ENCODE data around the gene RHOH.

RHOH gene

GRCh38 chr4:40160258-40160657 is 36.6 kb upstream of the RHOH start:
- POLR2A ChIA-PET: no interaction called here
- TF ChIP-seq SP1 (IDR thresholded peaks at IDR 0.05): no peak
- no peak for TF ChIP-seq ELF4 (IDR thresholded peaks at IDR 0.05)
- DNase-seq (ENCODE audit: extremely low spot score): no peak
- CTCF ChIA-PET: no interaction called here

GRCh38 chr4:40164459-40164858 is 32.4 kb upstream of the RHOH start:
- POLR2A ChIA-PET: no interaction called here
- CTCF ChIA-PET: no interaction called here
- no peak for TF ChIP-seq LEF1 (IDR thresholded peaks at IDR 0.05; ENCODE audit: borderline replicate concordance)
- TF ChIP-seq NFRKB (IDR thresholded peaks at IDR 0.05): no peak
- no peak for TF ChIP-seq FOXM1 (IDR thresholded peaks at IDR 0.05; ENCODE audit: borderline replicate concordance)
- TF ChIP-seq FOXK2 (IDR thresholded peaks at IDR 0.05): no peak
- no peak for TF ChIP-seq BHLHE40 (IDR thresholded peaks at IDR 0.05; ENCODE audit: borderline replicate concordance)
- no peak for TF ChIP-seq ZNF384 (IDR thresholded peaks at IDR 0.05)
- no peak for TF ChIP-seq CTBP1 (IDR thresholded peaks at IDR 0.05; ENCODE audit: borderline replicate concordance)
- no peak for TF ChIP-seq ARNT (IDR thresholded peaks at IDR 0.05)
- TF ChIP-seq PKNOX1 (IDR thresholded peaks at IDR 0.05): no peak
- no peak for TF ChIP-seq ELF4 (IDR thresholded peaks at IDR 0.05)
- TF ChIP-seq TARDBP (IDR thresholded peaks at IDR 0.05): no peak
- TF ChIP-seq FOXA1 (IDR thresholded peaks at IDR 0.05): no peak
- no peak for TF ChIP-seq HDGF (IDR thresholded peaks at IDR 0.05; ENCODE audit: borderline replicate concordance)
- no peak for TF ChIP-seq L3MBTL2 (conservative IDR thresholded peaks at IDR 0.05)
- no peak for TF ChIP-seq SUZ12 (IDR thresholded peaks at IDR 0.05)
- no peak for TF ChIP-seq SP1 (IDR thresholded peaks at IDR 0.05)
- DNase-seq (ENCODE audit: extremely low spot score): no peak

- DNase-seq (ENCODE audit: extremely low spot score): no peak
- ChIA-PET POLR2A (no interaction called here), CTCF (no interaction called here)
- TF ChIP-seq FOXK2 (IDR thresholded peaks at IDR 0.05): no peak
- no peak for TF ChIP-seq NFRKB (IDR thresholded peaks at IDR 0.05)
- no peak for TF ChIP-seq CTBP1 (IDR thresholded peaks at IDR 0.05; ENCODE audit: borderline replicate concordance)
- no peak for TF ChIP-seq SUZ12 (IDR thresholded peaks at IDR 0.05)
- no peak for TF ChIP-seq PKNOX1 (IDR thresholded peaks at IDR 0.05)
- TF ChIP-seq LEF1 (IDR thresholded peaks at IDR 0.05; ENCODE audit: borderline replicate concordance): no peak
These were observed 30.9 kb upstream of the RHOH start for GRCh38 chr4:40165916-40166315.

GRCh38 chr4:40168070-40168469 is 28.8 kb upstream of the RHOH start:
- CTCF ChIA-PET: no interaction called here

GRCh38 chr4:40170588-40170987 is 26.2 kb upstream of the RHOH start:
- TF ChIP-seq TARDBP (IDR thresholded peaks at IDR 0.05) (no peak), SP1 (IDR thresholded peaks at IDR 0.05) (no peak), FOXM1 (IDR thresholded peaks at IDR 0.05; ENCODE audit: borderline replicate concordance) (no peak), ARNT (IDR thresholded peaks at IDR 0.05) (no peak), PKNOX1 (IDR thresholded peaks at IDR 0.05) (no peak), NFRKB (IDR thresholded peaks at IDR 0.05) (no peak), CTBP1 (IDR thresholded peaks at IDR 0.05; ENCODE audit: borderline replicate concordance) (no peak), BHLHE40 (IDR thresholded peaks at IDR 0.05; ENCODE audit: borderline replicate concordance) (no peak), L3MBTL2 (conservative IDR thresholded peaks at IDR 0.05) (no peak), ELF4 (IDR thresholded peaks at IDR 0.05) (no peak), ZNF384 (IDR thresholded peaks at IDR 0.05) (no peak), LEF1 (IDR thresholded peaks at IDR 0.05; ENCODE audit: borderline replicate concordance) (no peak)
- ChIA-PET CTCF (interaction anchor here (0.6 kb wide), 1 partner anchor 147 kb away, joined by 3 read pairs; no protein-coding TSS in a partner anchor), POLR2A (interaction anchor here (0.9 kb wide), 1 partner anchor 114 kb away, joined by 4 read pairs; the partner anchor contains the start of gene N4BP2)
- DNase-seq (ENCODE audit: extremely low spot score): no peak

More at GRCh38 chr4:40168070-40168469, 28.8 kb upstream of the RHOH start:
- TF ChIP-seq SP1 (IDR thresholded peaks at IDR 0.05) (no peak), BHLHE40 (IDR thresholded peaks at IDR 0.05; ENCODE audit: borderline replicate concordance) (no peak), PKNOX1 (IDR thresholded peaks at IDR 0.05) (no peak), FOXK2 (IDR thresholded peaks at IDR 0.05) (no peak)
- POLR2A ChIA-PET: no interaction called here
- DNase-seq (ENCODE audit: extremely low spot score): no peak

GRCh38 chr4:40173470-40173875 is 23.4 kb upstream of the RHOH start:
- ChIA-PET POLR2A (no interaction called here), CTCF (no interaction called here)
- DNase-seq (ENCODE audit: extremely low spot score): no peak
- TF ChIP-seq FOXK2 (IDR thresholded peaks at IDR 0.05): no peak

- no peak for TF ChIP-seq ZNF384 (IDR thresholded peaks at IDR 0.05)
- no peak for TF ChIP-seq SP1 (IDR thresholded peaks at IDR 0.05)
- TF ChIP-seq LEF1 (IDR thresholded peaks at IDR 0.05; ENCODE audit: borderline replicate concordance): no peak
- no peak for TF ChIP-seq ELF4 (IDR thresholded peaks at IDR 0.05)
- TF ChIP-seq CTBP1 (IDR thresholded peaks at IDR 0.05; ENCODE audit: borderline replicate concordance): no peak
- TF ChIP-seq L3MBTL2 (conservative IDR thresholded peaks at IDR 0.05): no peak
- no peak for TF ChIP-seq BHLHE40 (IDR thresholded peaks at IDR 0.05; ENCODE audit: borderline replicate concordance)
- no peak for TF ChIP-seq FOXM1 (IDR thresholded peaks at IDR 0.05; ENCODE audit: borderline replicate concordance)
- TF ChIP-seq ARNT (IDR thresholded peaks at IDR 0.05): no peak
- CTCF ChIA-PET: no interaction called here
- POLR2A ChIA-PET: no interaction called here
- DNase-seq (ENCODE audit: extremely low spot score): no peak
These were observed 20.2 kb upstream of the RHOH start for GRCh38 chr4:40176602-40177001.

Measured in HEK293T (cell line).